Stimulated activated CD8-positive, alpha-beta memory T cell treated with anti-CD3 and anti-CD28 coated beads, Interleukin-12 subunit alpha, Interleukin-12 subunit beta, amount 100 ng/mL, for 4 hours (primary cell): ENCODE measurements around the gene EMC9.

Experiments
- DNase-seq: peaks from one replicate; pipeline ENCODE4 v3.0.0-alpha.2; 2020; ENCODE audit warnings: low read depth

The EMC9 gene

DNA sequence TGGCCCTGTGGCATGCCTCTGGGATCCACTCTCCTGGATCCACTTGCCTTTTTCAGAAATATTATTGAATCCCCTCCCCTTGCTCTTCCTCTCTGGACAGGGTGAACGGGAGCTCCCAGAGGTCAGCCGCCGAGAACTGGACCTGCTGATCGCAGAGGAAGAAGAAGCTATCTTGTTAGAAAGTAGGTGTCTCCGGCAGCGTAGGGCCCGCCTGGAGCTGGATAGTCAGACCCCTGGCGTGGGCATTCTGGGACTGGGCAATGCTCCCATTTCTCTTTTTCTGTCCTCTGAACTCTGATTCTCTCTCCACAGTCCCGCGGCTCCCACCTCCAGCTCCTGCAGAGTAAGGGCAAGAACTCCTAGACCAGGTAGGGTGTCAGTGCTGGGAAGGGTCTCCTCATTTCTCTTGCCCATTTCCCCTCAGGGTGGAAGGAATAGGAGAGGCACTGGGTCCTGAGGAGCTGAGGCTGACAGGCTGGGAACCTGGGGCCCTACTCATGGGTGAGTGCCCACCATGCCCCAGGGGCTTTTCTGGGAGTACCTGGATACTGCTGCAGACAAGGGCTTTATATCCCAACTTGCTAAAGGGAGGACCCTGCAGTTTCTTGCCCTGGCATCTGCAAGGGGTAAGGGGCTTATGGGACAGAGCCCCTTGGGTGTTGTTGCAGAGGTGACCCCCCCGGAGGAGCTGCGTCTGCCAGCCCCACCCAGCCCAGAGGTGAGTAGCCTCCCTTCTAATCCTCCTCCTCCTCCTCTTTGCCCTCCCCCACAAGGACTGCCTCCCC, 35.8 kb upstream of the EMC9 start:
- no peak for DNase-seq

DNA sequence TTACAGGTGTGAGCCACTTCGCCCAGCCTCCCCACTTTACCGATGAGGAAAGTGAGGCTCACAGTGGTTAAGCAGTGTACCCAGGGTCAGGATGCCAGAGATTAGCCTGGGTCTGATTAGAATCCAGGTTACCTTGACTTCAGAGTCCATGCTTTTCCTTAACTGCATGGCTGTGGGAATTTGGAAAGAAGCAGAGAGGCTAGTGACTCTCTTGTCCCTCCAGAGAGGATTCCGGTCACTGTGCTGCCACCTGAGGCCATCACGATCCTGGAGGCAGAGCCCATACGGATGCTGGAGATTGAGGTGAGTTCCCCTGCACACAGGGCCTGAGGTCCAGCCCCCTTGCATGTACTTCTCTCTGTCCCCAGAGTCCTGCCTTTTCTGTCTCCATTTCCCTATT, 35.2 kb upstream of the EMC9 start:
- DNase-seq = no peak

DNA sequence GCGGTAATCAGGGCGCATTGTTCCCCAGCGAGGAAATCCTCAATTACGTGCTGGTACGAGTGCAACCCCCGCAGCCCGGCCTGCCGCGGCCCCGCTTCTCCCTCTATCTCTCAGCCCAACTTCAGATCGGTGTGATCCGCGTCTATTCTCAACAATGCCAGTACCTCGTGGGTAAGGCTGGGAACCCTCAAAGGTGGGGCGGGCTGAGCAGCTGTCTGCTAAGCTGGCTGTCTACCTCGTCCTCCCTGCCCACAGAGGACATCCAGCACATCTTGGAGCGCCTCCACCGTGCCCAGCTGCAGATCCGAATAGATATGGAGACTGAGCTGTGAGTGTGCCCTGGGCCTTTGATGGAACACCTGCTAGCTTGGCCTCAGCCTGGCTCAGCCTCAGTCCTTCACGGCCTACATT, 31.5 kb upstream of the EMC9 start:
- DNase-seq = no peak

DNA sequence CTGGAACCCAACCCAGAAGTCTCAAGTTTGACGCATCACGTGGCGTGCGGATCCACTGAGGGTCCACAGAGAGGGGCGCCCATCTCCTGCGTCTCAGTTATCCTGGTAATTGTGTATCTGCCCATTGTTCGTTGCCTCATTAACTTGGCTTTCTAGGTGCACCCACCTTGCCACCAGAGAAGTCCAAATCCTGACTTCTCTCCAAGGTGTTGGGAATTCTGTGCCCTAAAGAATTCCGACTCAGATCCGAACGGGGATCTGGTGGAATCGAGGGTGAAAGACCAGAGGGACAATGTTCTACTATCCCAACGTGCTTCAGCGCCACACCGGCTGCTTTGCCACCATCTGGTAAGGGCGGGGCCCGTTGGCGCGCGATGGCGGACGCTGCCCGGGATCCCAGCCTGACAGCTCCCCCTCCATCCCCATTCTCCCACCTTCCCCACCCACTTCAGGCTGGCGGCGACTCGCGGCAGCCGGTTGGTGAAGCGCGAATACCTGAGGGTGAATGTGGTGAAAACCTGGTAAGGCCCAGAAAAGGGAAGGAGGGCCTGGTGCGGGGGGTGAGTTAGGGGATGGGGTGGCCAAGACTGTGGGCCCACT, 31.0 kb upstream of the EMC9 start:
- no peak for DNase-seq

DNA sequence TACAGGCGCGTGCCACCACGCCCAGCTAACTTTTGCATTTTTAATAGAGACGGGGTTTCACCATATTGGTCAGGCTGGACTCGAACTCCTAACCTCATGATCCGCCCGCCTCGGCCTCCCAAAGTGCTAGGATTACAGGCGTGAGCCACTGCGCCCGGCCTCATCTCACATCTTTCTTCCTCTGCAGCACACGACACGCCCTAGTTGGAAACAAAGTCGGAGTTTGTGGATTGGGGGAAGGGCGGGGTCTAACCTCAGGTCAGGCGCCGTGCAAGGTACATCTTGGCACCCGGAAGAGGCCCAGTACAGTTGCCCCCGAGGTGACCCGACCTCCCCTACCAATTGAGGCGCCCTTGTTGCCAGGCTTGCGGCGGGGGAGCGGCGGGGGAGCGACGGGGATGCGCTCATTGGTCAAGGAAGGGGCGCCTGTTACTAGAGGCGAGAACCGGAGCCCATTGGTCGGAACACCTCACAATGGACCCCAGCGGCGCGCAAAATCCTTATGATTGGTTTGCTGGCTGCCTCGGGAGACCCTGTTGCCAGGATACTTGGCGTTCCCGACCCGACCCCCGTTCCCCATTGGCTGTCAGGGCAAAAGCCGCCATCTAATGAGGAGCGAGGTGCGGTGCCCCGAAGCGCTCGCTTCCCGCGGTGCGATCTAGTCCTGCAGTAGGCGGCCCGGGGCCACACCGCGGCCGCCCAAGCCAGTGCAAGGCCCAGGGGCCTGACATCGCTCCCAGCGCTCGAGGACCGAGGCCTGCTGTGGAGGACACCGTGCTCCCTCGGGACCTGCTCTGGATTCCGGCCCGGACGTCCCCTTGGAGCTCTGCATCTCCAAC, 30.2 kb upstream of the EMC9 start, which contains the start of gene REC8:
Gene REC8 (plus strand): TSS at position 659 of the 839 bp plus-strand sequence. CDS start 473 bp downstream, outside the sequence.
- peak; percentile 48 for DNase-seq

DNA sequence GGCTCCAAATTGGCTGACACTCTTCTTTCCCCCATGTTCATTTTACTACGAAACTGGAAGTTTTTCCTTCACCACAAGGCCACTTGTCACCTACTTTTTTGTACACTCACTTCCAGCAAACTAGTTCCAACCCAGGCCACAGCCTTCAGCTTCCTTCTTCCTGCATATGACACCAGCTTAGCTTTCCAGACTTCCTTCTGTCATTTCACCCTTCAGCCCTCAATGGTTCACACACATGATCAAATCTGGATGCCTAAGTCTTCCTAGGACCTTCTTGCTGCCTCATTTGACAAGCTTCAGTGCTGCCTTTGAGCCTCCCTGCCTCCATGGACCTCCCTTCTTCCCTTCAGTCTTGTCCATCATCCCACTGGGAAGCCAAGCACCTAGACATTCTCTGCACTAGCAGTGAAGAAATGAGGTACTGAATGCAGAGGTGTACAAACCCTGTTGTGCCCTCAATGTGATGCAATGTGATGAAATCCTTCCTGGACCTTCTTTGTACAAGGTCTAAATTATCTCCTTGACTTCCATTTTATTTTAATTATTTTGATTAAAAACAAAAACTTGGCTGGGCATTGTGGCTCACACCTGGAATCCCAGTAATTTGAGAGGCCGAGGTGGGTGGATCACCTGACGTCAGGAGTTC, 26.2 kb upstream of the EMC9 start:
- no peak for DNase-seq

DNA sequence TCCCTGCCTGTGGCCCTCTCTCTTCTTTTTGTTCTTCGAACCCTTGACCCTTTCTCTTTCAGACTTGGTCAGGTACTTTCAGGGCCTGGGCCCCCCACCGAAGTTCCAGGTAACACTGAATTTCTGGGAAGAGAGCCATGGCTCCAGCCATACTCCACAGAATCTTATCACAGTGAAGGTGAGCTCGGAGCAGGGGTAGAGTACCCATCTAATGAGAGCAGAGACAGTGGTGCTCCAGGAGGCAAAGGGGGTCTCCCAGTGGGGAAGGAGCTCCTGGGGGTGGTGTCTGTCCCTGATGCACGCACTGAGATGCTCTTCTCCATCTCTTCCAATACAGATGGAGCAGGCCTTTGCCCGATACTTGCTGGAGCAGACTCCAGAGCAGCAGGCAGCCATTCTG, 24.4 kb upstream of the EMC9 start:
- DNase-seq = no peak

DNA sequence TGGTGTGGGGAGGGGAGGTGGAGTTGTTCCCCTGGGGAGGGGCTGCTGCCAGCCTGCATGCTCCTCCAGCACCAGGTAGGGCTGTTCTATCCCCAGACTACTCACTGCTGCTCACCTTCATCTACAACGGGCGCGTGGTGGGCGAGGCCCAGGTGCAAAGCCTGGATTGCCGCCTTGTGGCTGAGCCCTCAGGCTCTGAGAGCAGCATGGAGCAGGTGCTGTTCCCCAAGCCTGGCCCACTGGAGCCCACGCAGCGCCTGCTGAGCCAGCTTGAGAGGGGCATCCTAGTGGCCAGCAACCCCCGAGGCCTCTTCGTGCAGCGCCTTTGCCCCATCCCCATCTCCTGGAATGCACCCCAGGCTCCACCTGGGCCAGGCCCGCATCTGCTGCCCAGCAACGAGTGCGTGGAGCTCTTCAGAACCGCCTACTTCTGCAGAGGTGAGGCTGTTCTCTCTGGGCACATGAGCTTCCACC, 23.2 kb upstream of the EMC9 start:
- DNase-seq = no peak

DNA sequence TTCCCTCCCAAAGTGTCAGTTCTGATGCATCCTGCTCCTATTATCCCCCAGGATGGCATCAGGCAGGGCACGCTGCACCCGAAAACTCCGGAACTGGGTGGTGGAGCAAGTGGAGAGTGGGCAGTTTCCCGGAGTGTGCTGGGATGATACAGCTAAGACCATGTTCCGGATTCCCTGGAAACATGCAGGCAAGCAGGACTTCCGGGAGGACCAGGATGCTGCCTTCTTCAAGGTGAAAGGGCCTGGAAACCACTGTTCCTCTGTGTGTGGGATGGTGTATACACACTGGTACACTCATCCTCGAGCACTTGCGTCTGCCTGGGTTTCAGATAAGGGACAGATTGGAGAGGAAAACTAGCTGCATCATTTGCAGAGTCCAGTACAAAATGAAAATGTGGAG, 20.7 kb upstream of the EMC9 start:
- DNase-seq = no peak

DNA sequence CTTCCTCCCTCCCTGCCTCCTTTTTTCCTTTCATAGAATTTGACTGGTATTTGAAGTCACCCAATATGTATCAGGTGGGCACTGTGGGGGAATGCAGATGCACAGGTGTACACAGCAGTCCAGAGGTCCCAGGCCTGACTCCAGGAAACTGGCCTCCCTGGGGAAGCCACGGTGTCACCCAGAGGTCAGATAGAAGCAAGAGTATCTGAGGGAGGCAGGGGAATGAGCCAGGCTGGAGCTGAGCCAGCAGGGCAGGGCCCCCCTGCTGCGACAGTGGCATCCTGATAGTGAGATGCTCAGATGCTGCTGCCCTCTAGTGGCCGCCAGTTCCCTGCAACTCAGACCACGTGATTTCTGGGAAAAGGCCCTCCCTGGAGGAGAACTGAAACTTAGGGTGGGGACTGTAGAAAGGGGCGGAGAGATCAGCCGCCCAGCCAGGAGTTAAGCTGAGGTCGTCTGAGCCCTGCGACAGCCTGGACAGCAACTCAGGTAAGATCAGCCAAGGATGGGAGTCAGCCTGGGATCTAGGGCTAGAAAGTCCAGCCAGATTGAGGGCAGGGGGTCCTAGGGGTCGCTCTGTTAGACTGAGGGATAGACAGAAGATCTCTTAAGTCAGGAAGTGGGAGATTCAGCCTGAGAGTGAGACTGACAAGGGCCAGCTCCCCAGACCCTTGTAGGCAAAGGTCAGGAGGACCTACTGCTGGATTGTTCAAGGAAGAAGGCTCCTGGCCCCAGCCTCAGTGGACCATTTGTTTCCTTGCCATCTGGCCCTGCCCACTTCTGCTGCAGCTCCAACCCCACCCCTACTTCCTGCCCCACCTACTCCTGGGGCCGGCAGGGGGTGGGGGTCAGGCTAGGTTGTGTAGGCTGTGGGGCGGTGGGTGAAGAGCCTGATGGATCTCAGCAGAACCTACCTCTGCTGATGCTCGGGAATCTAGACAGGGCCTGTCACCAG, 19.7 kb upstream of the EMC9 start, which contains the start of gene IRF9:
Gene IRF9 (plus strand): TSS at position 416 of the 955 bp plus-strand sequence. CDS start 880 bp downstream, outside the sequence.
- DNase-seq = peak; percentile 91

DNA sequence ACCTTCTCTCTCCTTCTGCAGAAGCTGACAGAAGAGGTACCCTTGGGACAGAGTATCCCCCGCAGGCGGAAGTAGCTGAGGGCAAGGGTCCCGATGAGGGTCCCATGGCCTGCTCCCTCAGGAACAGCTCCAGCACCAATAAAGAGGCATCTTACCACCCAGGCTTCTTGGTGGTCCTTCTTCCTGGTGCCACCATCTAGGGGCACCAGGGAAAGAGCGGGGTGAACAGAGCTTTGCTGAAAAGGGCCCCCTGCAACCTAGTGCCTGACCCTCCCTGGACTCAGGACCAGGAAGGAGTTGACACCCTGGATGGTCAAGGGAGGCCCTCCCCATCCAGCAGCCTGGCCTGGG, 19.1 kb upstream of the EMC9 start:
- DNase-seq = no peak

DNA sequence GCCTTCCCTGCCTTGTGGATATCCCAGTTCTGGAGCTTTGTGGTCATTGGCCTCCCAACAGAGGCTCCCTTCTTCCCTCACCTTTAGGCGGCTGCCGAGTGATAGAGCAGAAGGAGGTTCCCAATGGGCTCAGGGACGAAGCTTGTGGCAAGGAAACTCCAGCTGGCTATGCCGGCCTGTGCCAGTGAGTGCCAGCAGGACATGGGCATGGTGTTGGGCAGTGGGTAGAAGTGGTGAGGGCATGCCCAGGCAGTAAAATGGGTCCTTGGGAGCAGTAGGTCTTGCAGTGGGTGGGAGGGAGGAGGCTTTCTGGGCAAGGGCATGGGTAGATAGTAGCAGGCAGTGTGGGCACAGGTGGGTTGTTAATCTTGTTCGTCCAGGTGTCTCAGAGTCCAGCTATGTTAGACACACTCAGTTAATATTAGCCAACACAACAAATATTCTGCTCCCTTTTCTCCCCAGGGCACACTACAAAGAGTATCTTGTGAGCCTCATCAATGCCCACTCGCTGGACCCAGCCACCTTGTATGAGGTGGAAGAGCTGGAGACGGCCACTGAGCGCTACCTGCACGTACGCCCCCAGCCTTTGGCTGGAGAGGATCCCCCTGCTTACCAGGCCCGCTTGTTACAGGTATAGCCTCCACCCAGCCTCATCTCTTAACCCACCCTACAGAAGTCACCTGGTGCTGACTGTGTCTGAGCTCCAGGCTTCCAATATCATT, 18.5 kb upstream of the EMC9 start:
- DNase-seq = no peak

DNA sequence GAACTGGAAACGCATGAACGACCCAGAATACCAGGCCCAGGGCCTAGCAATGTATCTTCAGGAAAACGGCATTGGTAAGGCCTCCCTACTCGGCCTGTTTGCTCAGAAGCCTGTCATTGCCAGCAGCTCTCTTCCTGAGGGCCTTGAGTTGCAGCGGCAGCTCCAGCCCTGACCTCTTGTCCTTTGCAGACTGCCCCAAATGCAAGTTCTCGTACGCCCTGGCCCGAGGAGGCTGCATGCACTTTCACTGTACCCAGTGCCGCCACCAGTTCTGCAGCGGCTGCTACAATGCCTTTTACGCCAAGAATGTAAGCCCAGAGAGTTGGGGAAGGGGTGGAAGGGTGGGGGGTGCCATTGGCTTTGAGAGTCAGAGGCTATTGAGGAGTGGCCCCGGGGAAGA, 15.9 kb upstream of the EMC9 start:
- DNase-seq = no peak

DNA sequence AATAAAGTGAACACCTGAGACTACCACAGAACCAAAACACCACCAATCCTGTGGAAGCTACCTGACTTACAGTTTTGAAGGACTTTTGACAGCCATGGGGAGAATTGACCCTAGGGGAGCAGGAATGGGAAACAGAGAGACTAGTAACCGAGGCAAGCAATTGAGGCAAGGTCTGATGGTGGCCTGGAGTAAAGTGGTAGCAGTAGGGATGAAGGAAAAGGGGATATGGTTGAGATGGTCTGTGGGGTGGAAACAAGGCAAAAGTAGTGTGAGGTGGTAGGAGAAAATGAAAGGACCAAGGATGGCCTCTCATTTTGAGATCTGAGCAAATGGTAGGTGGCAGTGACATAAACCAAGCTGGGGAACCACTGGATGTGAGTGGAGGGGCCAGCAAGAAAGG, 15.4 kb upstream of the EMC9 start:
- no peak for DNase-seq

DNA sequence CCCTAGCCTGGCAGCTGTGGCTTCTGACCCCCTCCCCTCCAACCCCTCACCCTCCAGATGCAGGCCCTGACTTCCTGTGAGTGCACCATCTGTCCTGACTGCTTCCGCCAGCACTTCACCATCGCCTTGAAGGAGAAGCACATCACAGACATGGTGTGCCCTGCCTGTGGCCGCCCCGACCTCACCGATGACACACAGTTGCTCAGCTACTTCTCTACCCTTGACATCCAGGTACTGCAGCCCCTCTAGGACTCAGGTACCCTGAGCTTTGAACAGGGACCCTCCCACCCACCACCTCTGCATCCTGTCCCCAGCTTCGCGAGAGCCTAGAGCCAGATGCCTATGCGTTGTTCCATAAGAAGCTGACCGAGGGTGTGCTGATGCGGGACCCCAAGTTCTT, 13.7 kb upstream of the EMC9 start:
- no peak for DNase-seq

DNA sequence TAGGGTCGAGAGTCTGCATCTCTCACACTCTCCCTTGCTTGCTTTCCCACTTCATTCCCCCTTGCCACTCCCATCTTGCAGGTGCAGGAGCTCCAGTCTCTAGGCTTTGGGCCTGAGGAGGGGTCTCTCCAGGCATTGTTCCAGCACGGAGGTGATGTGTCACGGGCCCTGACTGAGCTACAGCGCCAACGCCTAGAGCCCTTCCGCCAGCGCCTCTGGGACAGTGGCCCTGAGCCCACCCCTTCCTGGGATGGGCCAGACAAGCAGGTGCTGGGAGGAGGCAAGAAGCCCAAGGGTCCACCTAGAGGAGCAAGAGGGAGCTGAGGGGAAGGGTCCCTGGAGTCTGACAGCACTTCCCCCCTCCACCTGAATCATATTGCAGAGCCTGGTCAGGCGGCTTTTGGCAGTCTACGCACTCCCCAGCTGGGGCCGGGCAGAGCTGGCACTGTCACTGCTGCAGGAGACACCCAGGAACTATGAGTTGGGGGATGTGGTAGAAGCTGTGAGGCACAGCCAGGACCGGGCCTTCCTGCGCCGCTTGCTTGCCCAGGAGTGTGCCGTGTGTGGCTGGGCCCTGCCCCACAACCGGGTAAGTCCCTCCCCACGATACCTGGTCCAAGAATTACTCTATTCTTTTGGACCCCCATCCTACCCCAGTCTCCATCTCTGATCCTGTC, 10.2 kb upstream of the EMC9 start:
- no peak for DNase-seq

DNA sequence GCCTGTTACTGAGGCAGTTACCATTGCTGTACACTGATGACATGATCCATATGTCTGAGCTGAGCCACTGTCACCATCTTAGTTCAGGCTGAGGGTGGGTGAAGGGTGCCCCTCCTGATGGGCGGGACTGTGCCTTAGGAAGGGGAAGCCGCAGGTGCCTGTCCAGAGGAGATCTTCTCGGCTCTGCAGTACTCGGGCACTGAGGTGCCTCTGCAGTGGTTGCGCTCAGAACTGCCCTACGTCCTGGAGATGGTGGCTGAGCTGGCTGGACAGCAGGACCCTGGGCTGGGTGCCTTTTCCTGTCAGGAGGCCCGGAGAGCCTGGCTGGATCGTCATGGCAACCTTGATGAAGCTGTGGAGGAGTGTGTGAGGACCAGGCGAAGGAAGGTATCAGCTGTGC, 9.6 kb upstream of the EMC9 start:
- DNase-seq = no peak

DNA sequence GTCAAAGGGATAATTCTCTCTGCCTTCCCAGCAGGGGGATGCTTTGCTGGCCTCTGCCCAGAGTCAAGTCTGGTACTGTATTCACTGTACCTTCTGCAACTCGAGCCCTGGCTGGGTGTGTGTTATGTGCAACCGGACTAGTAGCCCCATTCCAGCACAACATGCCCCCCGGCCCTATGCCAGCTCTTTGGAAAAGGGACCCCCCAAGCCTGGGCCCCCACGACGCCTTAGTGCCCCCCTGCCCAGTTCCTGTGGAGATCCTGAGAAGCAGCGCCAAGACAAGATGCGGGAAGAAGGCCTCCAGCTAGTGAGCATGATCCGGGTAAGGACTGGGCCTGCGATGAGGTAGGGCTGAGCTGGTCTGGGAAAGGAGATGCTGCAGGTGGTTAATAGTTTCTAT, 9.2 kb upstream of the EMC9 start:
- no peak for DNase-seq

DNA sequence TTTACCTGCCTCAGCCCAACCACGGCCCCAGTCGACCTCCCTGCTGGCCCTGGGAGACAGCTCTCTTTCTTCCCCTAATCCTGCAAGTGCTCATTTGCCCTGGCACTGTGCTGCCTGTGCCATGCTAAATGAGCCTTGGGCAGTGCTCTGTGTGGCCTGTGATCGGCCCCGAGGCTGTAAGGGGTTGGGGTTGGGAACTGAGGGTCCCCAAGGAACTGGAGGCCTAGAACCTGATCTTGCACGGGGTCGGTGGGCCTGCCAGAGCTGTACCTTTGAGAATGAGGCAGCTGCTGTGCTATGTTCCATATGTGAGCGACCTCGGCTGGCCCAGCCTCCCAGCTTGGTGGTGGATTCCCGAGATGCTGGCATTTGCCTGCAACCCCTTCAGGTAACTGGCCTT, 8.7 kb upstream of the EMC9 start:
- no peak for DNase-seq
